GM20431 (cell line): ENCODE measurements around the gene C5orf58.
"Not testable (repeated sequence)": the region's sequence is repeated elsewhere in the genome, so short reads cannot be mapped to it uniquely, and the experiment has no call there.

Experiments used
- in situ Hi-C: fragments of 300-500 bp; cut with MseI, MboI; formaldehyde crosslinking; loops from one replicate; pipeline ENCODE4 v1.15.0; 2020; ENCODE audit warnings: low sequenced_read_pairs; ENCODE audit not compliant: unreplicated experiment

The C5orf58 gene

GRCh38 chr5:170221327-170221741 lies 11.5 kb upstream of the C5orf58 start:
- in situ Hi-C loops: loop anchor here (10.0 kb wide), 2 partner anchors 123 to 193 kb away; no protein-coding TSS in a partner anchor

DNA sequence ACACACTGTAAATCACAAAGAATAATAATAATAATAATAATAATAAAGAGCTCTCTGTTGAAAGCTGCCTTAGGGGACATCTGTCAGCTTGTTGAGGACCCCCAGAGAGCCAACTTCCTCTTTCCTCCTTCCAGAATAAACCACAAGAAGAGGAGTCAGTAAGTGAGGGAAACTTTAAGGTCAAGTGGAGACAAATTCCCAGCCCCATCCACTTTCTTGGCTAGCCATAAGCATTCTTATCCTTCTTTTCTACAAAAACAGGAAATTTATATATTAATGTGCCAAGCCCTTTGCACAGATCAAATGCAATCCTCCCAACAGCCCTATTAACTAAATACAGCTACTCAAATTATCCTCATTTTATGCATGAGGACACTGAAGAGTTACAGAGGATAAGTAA lies 9.4 kb upstream of the C5orf58 start:
- in situ Hi-C loops: loop anchor here (10.0 kb wide), 2 partner anchors 121 to 191 kb away; no protein-coding TSS in a partner anchor

- in situ Hi-C loops: loop anchor here (10.0 kb wide), 2 partner anchors 121 to 191 kb away; no protein-coding TSS in a partner anchor
Measured at GRCh38 chr5:170223906-170224305, 8.9 kb upstream of the C5orf58 start.

- in situ Hi-C loops: loop anchor here (10.0 kb wide), 2 partner anchors 119 to 189 kb away; no protein-coding TSS in a partner anchor
Measured at GRCh38 chr5:170225326-170226128, 7.3 kb upstream of the C5orf58 start.

- in situ Hi-C loops: loop anchor here (10.0 kb wide), 2 partner anchors 119 to 189 kb away; no protein-coding TSS in a partner anchor
Measured at GRCh38 chr5:170226129-170226615, 6.6 kb upstream of the C5orf58 start.

GRCh38 chr5:170226661-170227060 lies 6.1 kb upstream of the C5orf58 start:
- in situ Hi-C loops: loop anchor here (10.0 kb wide), 2 partner anchors 118 to 188 kb away; no protein-coding TSS in a partner anchor

- in situ Hi-C loops: loop anchor here (10.0 kb wide), 2 partner anchors 116 to 186 kb away; no protein-coding TSS in a partner anchor
Measured at GRCh38 chr5:170228762-170229435, 3.9 kb upstream of the C5orf58 start.

DNA sequence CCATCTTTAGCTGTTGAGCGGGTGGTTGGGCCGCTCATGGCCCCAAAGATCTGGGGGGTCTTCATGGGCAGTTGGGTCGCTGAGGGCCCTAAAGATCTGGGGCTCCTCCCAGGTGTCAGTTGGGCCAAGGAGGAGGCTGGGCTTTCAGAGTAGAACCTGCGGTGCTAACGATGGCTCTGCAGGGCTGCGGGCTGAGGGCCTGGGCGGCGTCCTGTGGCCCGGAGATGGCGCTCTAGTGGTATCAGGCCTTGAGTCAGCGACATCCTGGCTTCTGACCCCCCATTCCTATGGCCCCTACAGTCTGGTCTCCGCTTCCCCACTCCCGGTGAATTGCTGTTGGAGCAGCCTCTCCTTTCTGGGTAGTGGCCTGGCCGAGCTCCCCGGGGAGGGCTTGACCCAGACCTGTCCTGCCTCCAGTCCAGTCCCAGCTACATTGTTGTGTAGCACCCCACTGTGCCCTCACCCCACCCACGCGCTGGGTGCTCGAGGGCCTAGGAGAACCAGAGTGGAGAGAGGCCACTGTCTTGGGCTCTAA lies 640 bp downstream of the C5orf58 start:
- in situ Hi-C loops: no loop called here

- in situ Hi-C loops: no loop called here
Measured at GRCh38 chr5:170235876-170236864, 3.4 kb downstream of the C5orf58 start.

DNA sequence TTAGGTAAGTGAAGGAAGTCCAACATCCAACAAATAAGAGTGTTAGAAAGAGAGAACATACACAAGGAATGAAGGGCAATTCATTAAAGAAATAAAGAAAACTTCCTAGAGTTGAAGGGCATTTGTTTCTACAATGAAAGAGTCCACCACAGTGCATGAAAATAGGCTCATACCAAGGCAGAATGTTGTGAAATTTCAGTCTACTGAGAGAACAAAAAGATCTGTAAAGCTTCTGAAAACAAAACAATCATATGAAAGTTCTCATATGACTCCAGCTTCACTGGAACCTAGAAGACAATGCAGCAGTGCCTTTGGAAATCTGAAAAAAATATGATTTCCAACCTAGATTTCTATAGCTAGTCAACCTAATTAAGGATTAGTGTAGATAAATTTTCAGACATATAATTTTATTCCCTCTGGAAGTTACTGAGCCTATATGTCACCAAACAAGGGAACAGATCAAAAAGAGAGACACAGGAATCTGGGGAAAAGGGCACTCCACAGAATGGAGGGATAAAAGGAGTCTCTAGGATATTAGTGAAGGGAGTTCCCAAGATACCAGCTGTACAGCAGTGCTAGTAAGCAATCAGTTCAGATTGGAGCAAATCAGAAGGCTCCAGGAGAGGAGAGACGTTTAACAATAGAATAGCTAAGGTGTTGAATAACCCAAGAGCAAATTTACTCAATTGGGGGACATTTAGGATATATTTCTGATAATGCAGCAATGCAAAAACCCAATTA lies 5.8 kb downstream of the C5orf58 start:
- in situ Hi-C loops: no loop called here

DNA sequence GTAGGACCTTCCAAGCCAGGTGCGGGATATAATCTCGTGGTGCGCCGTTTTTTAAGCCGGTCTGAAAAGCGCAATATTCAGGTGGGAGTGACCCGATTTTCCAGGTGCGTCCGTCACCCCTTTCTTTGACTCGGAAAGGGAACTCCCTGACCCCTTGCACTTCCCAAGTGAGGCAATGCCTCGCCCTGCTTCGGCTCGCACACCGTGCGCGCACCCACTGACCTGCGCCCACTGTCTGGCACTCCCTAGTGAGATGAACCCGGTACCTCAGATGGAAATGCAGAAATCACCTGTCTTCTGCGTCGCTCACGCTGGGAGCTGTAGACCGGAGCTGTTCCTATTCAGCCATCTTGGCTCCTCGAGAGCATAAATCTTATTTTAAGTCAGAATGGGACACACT lies 12.7 kb downstream of the C5orf58 start:
- in situ Hi-C loops: not testable (repeated sequence)

GRCh38 chr5:170246126-170246870 lies 13.5 kb downstream of the C5orf58 start:
- in situ Hi-C loops: no loop called here

- in situ Hi-C loops: no loop called here
Measured at GRCh38 chr5:170247363-170247762, 14.6 kb downstream of the C5orf58 start.

DNA sequence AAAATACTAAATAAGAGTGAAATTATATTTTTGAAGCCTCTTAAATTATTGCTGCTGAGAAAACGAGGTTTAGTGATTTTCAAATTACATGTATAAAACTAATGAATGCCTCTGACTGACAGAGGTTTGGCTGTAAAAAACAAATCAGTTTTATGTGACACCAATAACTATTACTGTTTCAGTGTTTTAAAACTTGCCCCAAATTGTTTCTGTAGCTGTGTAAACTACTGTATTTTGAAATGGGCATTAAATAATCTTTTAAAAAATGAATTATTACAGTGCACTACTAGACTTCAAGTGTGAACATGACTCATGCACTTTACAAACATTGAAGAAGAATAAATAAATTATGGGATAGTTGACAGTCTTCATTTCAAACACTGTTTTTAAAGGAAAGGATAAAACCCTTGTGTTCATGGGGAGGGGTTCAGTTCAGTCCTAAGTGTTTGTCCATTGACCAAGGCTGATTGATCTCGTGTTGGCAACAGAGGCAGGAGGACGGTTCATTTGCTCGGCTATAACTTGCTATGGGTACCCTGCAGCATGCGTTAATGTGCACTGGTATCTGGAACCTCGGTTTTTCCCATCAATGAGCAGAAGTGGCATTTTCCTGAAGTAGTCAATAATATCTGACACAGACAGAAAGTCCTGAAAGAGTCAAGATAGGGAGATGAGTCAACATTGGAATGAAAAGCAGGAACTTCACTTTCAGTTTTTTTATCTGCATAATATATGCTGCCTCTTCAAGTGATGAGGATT lies 15.6 kb downstream of the C5orf58 start:
- in situ Hi-C loops: no loop called here

DNA sequence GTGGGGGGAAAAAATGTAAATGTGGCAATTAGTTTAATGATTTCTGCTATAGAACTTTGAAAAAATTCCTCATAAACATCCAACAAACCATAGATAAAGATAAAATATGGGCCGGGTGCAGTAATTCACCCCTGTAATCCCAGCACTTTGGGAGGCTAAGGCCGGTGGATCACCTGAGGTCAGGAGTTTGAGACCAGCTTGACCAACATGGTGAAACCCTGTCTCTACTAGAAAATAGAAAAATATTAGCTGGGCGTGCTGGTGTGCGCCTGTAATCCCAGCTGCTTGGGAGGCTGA lies 16.1 kb downstream of the C5orf58 start:
- in situ Hi-C loops: not testable (repeated sequence)

- in situ Hi-C loops: no loop called here
Measured at GRCh38 chr5:170249355-170249754, 16.6 kb downstream of the C5orf58 start.

DNA sequence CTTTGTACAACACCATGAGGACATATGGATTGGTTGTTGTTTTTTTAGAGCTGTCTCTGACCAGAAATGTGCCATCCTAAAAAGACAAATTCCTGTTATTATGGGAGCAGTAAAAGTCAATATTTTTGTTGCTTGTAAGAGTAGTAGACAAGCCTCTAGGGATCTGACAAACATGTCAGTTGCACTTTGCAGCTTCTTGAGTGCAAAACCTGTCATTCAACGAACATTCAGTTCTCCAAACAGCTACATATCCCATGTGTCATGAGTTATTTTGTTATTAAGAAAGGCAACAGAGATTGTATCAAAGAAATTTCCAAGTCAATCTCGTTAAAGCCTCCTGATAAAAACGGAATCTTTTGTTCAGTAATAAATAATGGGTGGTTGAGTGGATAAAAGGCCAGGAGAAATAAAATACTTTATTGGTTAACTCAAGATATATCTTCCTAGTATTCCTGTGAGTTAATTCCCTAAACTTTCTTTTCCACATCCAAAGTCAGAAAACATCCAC lies 18.1 kb downstream of the C5orf58 start:
- in situ Hi-C loops: no loop called here
